SU-DHL-6 (cell line): ENCODE data around the gene TAF15.

ENCODE experiments used
- CTCF ChIP-seq: fragments of 200-600 bp; sonication (generic); IDR thresholded peaks from one replicate; pipeline ENCODE4 v1.5.1; 2017; ENCODE audit warnings: antibody characterized with exemption, mild to moderate bottlenecking, low read length, moderate library complexity; ENCODE audit not compliant: insufficient read depth, poor library complexity, severe bottlenecking
- EZH2phosphoT487 ChIP-seq: fragments of 200-600 bp; sonication (generic), shearing (Covaris generic); conservative IDR thresholded peaks from 2 replicates; pipeline ENCODE4 v1.6.1; 2018; ENCODE audit warnings: mild to moderate bottlenecking, antibody characterized with exemption, low read length, moderate library complexity, mixed read lengths

- TF ChIP-seq CTCF (no peak), EZH2phosphoT487 (no peak)
Observed at GRCh38 chr17:35847633-35848373, 38.5 kb downstream of the TAF15 start.
